Thoracic aorta (tissue), 2 donors: ENCODE results near the gene ARHGAP31. TPM values are rescaled to one million over a fixed set of nuclear protein-coding genes. Genes with fewer than 3 reads are reported as not detected.

Source experiments
- ATAC-seq: fragments of 150-250 bp; one replicate; pipeline ENCODE4 v1.8.0; 2017; ENCODE audit warnings: low read depth; ENCODE audit not compliant: insufficient number of reproducible peaks, low FRiP score
- DNase-seq: peaks from one replicate; pipeline ENCODE4 v3.0.0-alpha.2; 2020; ENCODE audit warnings: low spot score
- H3K27ac ChIP-seq, 2 donors: fragments of 200-600 bp; sonication (generic); 1 replicate in 1 of 2; 2 replicates in 1 of 2; pipeline ENCODE4 v1.5.1; 2016; ENCODE audit warnings: mild to moderate bottlenecking in 2 of 2, moderate library complexity in 2 of 2
- H3K27me3 ChIP-seq: fragments of 200-600 bp; sonication (generic); replicated peaks from 2 replicates; pipeline ENCODE4 v1.6.0; 2016; ENCODE audit warnings: mild to moderate bottlenecking; ENCODE audit not compliant: insufficient read depth
- H3K36me3 ChIP-seq: fragments of 200-600 bp; sonication (generic); one replicate; pipeline ENCODE4 v1.5.1; 2016
- H3K4me1 ChIP-seq, 2 donors: fragments of 200-600 bp; sonication (generic); 1 replicate in 1 of 2; 2 replicates in 1 of 2; pipeline versions ENCODE4 v1.5.1 to v1.6.0; 2016; ENCODE audit warnings: low read depth in 2 of 2, mild to moderate bottlenecking in 1 of 2; ENCODE audit not compliant: control insufficient read depth in 1 of 2
- H3K4me3 ChIP-seq: fragments of 200-600 bp; sonication (generic); 2 replicates; pipeline ENCODE4 v1.5.1; 2016; ENCODE audit warnings: mild to moderate bottlenecking
- H3K9me3 ChIP-seq: fragments of 200-600 bp; sonication (generic); 2 replicates; pipeline ENCODE4 v1.5.1; 2016
- total RNA-seq, 2 donors: library from RNA; depleted of rRNA; stranded (reverse); fragments of >200 nt; gene quantifications; one replicate each; pipeline versions ENCODE4 v1.1.0 to v1.2.3, GENCODE V29; 2016
- TF ChIP-seq, protein P1 (sequence below): fragments of 200-600 bp; sonication (generic); IDR thresholded peaks from one replicate; pipeline ENCODE4 v1.5.1; 2019; ENCODE audit warnings: antibody characterized with exemption

ARHGAP31 gene
- total RNA-seq, 2 donors from 2014 or later, result 20.8 to 33.6 TPM

DNA sequence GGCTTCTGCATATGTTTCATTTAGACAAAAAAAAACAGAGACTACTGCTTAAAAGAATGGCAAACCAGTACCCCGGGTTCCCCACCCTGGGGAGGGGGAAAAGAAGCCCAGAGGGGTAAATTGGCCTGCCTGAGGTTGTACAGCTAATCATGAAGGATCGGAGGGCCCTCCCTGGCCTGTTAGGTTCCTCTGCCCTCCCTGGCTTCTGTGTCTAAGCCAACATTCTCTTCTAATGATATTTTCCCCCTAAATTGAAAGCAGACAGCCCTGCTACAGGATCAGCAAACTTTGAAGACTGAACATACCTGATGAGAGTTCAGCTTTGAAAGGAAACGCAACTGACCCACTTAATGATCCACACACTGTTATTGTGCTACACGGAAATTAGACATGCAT, 2.5 kb downstream of the ARHGAP31 start:
- no peaks in the 10 kb centered on the region for H3K27me3 ChIP-seq
- peaks cover 13 to 39% of the 10 kb centered on the region in 2 donors for H3K4me1 ChIP-seq
- ATAC-seq (no peak), DNase-seq (no peak)
- H3K36me3 ChIP-seq, result no peaks in the 10 kb centered on the region
- no peaks in the 10 kb centered on the region for H3K9me3 ChIP-seq
- no peak overlapping the region for H3K27ac ChIP-seq
- peak overlapping the region; percentile 91 for H3K4me3 ChIP-seq
- TF ChIP-seq, protein P1, sequence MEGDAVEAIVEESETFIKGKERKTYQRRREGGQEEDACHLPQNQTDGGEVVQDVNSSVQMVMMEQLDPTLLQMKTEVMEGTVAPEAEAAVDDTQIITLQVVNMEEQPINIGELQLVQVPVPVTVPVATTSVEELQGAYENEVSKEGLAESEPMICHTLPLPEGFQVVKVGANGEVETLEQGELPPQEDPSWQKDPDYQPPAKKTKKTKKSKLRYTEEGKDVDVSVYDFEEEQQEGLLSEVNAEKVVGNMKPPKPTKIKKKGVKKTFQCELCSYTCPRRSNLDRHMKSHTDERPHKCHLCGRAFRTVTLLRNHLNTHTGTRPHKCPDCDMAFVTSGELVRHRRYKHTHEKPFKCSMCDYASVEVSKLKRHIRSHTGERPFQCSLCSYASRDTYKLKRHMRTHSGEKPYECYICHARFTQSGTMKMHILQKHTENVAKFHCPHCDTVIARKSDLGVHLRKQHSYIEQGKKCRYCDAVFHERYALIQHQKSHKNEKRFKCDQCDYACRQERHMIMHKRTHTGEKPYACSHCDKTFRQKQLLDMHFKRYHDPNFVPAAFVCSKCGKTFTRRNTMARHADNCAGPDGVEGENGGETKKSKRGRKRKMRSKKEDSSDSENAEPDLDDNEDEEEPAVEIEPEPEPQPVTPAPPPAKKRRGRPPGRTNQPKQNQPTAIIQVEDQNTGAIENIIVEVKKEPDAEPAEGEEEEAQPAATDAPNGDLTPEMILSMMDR, result no peak

DNA sequence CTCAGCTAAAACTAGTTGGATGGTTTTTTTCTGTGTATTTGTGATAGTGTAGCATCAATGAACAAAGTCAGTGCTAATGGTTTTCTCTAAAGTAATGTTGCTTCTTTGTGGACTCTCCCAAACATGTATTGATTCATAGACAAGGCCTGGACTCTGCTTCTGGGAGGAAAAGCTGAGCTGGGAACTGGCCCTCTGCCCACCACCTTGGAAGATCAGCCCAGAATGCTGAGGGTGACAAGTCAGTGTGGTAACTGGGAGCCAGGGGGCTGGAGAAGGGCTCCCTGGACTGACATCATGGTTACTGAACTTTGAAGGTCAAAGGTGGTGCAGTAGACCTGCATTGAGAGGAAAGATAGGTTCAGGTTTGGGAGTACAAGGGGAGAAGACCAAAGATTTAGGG, 3.0 kb downstream of the ARHGAP31 start:
- Histone ChIP-seq H3K36me3 (no peaks in the 10 kb centered on the region), H3K4me1 (peaks cover 15 to 39% of the 10 kb centered on the region in 2 donors), H3K27ac (no peak overlapping the region), H3K9me3 (no peaks in the 10 kb centered on the region), H3K27me3 (no peaks in the 10 kb centered on the region), H3K4me3 (peak overlapping the region; percentile 91)
- TF ChIP-seq, protein P1, result no peak
- DNase-seq (no peak), ATAC-seq (no peak)

DNA sequence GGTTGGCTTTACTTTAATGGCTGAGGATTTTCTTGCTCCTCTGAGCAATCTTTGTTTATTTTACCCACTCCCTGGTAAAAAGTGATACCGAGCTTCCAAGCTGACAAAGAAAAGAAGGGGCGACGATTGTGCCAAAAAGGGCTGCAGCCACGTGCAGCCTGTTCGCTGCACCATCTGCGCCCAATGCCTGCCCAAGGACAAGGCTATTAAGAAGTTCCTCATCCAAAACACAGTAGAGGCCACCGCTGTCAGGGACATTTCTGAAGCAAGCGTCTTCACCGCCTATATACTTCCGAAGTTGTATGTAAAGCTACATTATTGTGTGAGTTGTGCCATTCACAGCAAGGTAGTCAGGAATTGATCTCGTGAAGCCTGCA, 4.4 kb downstream of the ARHGAP31 start:
- no peak for DNase-seq
- H3K27me3 ChIP-seq, result no peaks in the 10 kb centered on the region
- H3K9me3 ChIP-seq, result no peaks in the 10 kb centered on the region
- H3K36me3 ChIP-seq, result no peaks in the 10 kb centered on the region
- ATAC-seq, result no peak
- TF ChIP-seq, protein P1, result no peak
- H3K4me3 ChIP-seq, result no peak overlapping the region
- no peak overlapping the region for H3K27ac ChIP-seq
- H3K4me1 ChIP-seq, result peaks cover 16 to 29% of the 10 kb centered on the region in 2 donors

DNA sequence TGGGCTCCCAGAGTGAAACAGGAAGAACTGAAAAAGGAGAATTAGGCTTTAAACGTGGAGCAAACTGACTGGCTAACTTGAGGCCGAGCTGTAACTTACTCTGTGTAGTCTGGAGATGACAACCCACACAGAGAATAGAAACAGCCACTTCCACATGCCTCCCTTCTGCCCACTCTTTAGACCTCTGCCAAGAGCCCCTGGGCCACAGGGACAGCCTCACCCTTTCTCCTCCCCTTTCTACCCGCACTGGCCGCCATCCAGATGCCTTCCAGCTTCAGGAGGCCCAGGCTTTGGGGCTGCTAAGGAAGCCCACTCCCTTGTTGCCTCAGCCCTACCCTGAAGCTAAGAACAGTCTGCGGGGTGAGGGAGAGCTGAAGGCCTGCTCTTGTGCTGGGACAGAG, 6.8 kb downstream of the ARHGAP31 start:
- Histone ChIP-seq H3K9me3 (no peaks in the 10 kb centered on the region), H3K36me3 (no peaks in the 10 kb centered on the region), H3K4me1 (peaks cover 24 to 25% of the 10 kb centered on the region in 2 donors), H3K27ac (peak overlapping the region in 1 of 2 donors; percentile 16), H3K4me3 (no peak overlapping the region), H3K27me3 (no peaks in the 10 kb centered on the region)
- ATAC-seq (no peak), DNase-seq (no peak)
- TF ChIP-seq, protein P1, result no peak

DNA sequence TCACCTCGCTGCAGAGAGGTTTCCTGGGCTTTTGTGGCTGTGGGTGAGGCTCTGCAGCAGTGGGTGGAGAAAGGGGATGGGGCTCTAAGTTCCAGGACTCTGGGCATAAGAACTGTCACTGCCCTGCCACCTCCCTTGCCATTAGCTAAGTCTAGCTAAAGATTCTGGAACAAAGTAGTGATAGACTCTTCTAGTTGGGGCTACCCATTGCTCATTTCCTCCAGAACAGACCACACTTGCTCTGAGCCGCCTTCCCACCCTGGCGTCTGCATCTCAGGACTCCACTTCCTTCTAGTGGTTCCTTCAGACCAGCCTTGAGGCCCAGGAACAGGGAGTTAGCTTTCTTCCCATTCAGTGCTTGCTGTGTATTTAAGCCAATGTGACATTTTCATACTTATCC, 7.5 kb downstream of the ARHGAP31 start:
- Histone ChIP-seq H3K9me3 (no peaks in the 10 kb centered on the region), H3K4me3 (no peak overlapping the region), H3K4me1 (peaks cover 18 to 21% of the 10 kb centered on the region in 2 donors), H3K36me3 (no peaks in the 10 kb centered on the region), H3K27me3 (no peaks in the 10 kb centered on the region), H3K27ac (no peak overlapping the region)
- no peak for DNase-seq
- TF ChIP-seq, protein P1, result no peak
- ATAC-seq, result no peak
